AG09319 (cell line): Measurements from ENCODE around the gene ANKRD33B.
"Not testable (repeated sequence)": the region's sequence is repeated elsewhere in the genome, so short reads cannot be mapped to it uniquely, and the experiment has no call there.

Experiments
- DNase-seq: peaks from one replicate; pipeline ENCODE4 v3.0.0-alpha.2; 2010; ENCODE audit warnings: low read depth; ENCODE audit errors: extremely low read depth
- CTCF ChIP-seq: IDR thresholded peaks from 2 replicates; pipeline ENCODE4 v1.5.1; 2011; ENCODE audit warnings: low read depth, mild to moderate bottlenecking, inconsistent platforms, low read length, moderate library complexity

Gene ANKRD33B

DNA sequence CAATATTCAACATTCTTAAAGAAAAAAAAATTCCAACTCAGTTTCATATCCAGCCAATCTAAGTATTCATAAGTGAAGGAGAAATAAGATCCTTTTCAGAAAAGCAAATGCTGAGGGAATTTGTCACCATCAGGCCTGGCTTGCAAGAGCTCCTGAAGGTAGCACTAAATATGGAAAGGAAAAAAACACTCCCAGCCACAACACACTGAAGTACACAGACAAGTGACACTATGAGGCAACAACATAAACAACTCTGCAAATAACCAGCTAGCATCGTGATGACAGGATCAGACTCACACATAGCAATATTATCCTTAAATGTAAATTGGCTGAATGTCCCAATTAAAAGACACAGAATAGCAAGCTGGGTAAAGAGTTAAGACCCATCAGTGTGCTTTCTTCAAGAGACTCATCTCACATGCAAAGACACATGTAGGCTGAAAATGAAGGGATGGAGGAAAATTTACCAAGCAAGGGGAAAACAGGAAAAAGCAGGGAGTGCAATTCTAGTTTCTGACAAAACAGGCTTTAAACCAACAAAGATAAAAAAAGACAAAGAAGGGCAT lies 33.1 kb downstream of the ANKRD33B start:
- no peak for TF ChIP-seq CTCF
- DNase-seq: no peak

DNA sequence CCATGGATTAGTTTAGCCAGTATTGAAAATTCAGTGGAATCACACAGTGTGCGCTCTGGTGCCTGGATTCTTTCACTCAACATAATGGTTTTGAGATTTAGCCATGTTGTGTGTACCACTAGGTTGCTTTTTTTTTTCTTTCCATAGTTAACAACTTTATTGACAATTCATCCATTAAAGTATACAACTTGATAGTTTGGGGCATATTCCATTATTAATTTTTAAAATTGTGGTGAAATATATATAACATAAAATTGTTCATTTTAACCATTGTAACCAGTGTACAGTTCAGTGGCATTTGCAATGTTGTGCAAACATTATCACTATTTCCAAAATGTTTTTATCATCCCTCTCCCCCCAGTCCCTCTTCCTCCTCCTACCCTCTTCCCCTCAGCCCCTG lies 35.2 kb downstream of the ANKRD33B start:
- no peak for DNase-seq
- no peak for TF ChIP-seq CTCF

DNA sequence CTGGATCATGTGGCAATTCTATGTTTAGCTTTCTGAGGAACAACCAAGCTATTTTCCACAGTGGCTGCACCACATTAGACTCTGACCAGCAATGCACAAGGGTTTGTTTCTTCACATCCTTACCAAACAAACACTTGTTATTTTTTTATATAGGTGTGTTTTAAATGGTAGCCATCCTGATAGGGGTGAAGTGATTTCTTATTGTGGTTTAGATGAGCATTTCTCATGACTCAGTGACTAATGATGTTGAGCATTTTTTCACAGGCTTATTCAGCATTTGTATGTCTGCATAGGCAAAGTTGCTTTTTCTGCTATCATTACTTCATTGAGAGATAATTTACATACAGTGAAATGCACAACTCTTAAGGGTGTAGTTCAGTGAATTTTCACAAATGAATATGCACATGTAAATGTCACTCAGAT lies 36.0 kb downstream of the ANKRD33B start:
- TF ChIP-seq CTCF: no peak
- DNase-seq: no peak

DNA sequence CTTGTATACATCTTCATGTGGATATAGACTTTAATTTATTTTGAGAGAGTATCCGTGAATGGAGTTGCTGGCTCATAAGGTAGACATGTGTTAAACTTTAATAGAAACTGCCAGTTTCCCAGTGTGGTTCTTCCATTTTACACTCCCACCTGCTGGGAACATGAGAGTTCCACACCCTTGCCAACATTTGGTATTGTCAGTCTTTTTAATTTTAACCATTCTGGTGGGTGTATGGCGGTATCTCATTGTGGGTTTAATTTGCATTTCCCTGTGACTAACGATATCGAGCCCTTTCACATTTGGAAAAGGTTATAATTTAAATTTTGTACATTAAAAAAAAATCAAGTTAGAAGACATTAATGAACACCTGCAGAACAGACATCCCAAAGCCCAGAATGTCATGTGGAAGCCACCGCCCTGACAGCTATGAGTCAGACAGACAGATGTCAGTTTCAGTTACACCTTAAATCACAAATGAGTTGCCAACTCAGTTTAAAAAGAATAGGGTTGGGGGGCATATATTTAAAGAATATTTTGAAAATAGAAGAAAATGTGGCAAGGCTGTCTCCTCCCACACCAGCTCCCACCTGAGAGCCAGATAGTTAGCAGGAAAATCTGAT lies 36.9 kb downstream of the ANKRD33B start:
- no peak for DNase-seq
- TF ChIP-seq CTCF: no peak

DNA sequence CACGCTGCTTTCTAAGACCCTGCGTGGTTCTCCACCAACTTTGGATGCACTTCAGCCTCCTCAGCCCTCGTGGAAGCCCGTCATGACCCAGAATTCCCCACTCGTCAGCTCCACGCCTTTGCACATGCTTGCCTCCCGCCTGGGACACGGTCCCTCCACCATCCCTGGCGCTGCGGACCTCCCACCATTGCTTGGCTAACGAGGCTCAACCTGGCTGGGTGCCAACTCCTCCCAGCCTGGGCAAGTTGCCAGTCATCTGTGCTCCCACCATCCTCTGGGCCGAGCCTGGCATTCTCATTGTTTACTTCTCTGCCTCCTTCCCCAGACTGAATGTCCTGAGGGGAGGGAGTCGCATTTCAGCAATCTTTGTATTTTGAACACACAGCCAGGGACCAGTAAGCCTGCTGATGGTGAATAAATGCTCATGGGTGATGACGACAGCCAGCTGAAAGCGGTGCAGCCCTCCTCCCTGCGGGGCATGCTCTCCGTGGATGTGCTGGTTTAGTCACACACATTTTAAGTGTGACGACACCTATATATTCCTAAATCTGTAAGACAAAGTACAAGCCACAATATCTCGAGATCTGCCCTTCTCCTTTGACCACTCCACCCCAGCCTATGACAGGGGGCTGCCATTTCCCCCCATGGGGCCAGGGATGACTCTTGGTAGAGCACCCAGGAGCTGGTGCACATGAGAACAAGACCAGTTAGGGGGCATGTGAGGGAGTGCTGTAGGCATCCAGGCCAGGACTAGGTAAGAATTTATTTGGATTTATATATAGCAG lies 37.6 kb downstream of the ANKRD33B start:
- peak; percentile 93 for DNase-seq
- TF ChIP-seq CTCF: no peak

DNA sequence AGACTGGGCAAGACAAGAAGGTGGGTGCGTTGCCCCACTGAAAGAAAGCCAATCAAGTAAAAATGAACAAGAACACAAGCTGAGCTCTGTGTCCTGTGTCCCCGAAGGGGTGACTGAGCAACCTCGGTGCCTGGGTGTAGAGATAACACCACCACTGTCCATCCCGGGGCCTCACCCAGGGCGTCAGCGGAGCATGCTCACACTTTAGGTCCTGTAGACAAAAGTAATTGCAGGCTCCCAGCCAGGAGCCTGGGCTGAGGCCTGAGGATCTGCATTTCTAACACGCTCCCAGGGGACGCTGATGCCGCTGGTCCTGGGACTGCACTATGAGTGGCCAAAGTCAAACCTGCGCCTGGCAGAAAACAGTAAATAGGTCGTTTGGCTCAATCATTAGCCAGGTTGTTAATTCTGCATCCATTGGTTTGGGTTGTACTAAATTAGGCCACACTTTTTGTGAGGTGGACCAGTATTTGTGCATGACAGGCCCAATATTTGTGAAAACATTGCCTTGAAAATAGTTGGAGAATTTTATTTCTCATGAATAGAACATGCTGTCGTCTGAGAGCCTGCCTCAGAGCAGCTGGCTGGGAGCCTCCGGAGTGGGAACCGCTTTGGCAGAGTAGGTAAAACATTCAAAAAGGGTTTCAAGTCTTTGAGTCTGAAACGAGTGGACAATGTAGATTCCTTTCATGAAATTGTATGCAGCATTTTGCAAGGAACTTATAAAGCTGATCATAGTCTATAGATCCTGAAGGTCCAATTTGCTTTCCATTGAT lies 38.3 kb downstream of the ANKRD33B start:
- no peak for DNase-seq
- TF ChIP-seq CTCF: no peak

DNA sequence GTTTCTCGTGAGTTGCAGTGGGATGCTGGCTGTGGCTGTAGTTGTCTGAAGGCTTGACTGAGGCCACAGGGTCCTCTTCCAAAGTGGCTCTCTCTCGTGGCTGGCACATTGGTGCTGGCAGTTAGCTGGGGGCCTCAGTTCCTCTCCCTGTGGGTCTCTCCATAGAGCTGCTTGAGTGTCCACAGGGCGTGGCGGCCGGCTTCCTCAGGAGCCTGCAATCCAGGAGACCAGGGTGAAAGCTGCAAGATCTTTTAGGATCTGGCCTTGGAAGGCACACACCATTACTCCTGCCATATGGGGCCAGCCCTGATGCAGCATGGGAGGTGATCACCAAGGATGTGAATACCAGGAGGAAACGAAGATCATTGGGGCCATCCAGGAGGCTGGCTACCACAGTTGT lies 41.1 kb downstream of the ANKRD33B start:
- DNase-seq: no peak
- no peak for TF ChIP-seq CTCF

DNA sequence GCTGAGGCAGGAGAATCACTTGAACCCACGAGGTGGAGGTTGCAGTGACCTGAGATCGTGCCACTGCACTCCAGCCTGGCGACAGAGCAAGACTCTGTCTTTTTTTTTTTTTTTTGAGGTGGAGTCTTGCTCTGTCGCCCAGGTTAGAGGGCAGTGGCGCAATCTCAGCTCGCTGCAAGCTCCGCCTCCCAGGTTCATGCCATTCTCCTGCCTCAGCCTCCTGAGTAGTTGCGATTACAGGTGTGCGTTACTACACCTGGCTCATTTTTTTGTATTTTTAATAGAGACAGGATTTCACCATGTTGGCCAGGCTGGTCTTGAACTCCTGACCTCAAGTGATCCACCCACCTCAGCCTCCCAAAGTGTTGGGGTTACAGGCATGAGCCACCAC lies 42.8 kb downstream of the ANKRD33B start:
- DNase-seq: not testable (repeated sequence)
